ENCODE data around the gene ARID3B. TPM values are rescaled to one million over a fixed set of nuclear protein-coding genes. Genes with fewer than 3 reads are reported as not detected.

ARID3B gene
- total and polyA plus RNA-seq, 2 of the 13 experiments (the other 11 are each of a cell fraction or from before 2014, with no cell fraction given), result 5.3 to 12.8 TPM

GRCh38 chr15:74598126-74598842, 57.3 kb downstream of the ARID3B start (continued):
- TF ChIP-seq ZNF142 (CRISPR knock-in tag; IDR thresholded peaks at IDR 0.05) (no peak), ZNF777 (CRISPR knock-in tag; IDR thresholded peaks at IDR 0.05) (peak; percentile 77), ZNF230 (CRISPR knock-in tag; IDR thresholded peaks at IDR 0.05) (peak; percentile 46; the same call in 1 of the 2 replicates), WIZ (CRISPR knock-in tag; IDR thresholded peaks at IDR 0.05) (no peak), RNF2 (conservative IDR thresholded peaks at IDR 0.05; ENCODE audit: low read depth) (peak; percentile 56), ZNF576 (CRISPR knock-in tag; IDR thresholded peaks at IDR 0.05) (0 out of 2 replicates have a peak, but pooled peaks have one; percentile 69), GATA4 (IDR thresholded peaks at IDR 0.05; ENCODE audit: borderline replicate concordance, low read depth) (peak; percentile 71; the same call in 1 of the 2 replicates), HDAC6 (IDR thresholded peaks at IDR 0.05; ENCODE audit: low read depth, low read length) (no peak), EED (CRISPR knock-in tag; IDR thresholded peaks at IDR 0.05) (no peak), NFATC3 (CRISPR knock-in tag; IDR thresholded peaks at IDR 0.05) (no peak), ZHX2 (IDR thresholded peaks at IDR 0.05; ENCODE audit: low read depth) (no peak), ZHX2 (CRISPR knock-in tag; IDR thresholded peaks at IDR 0.05; ENCODE audit: borderline replicate concordance) (no peak), ETS1 (CRISPR knock-in tag; IDR thresholded peaks at IDR 0.05) (no peak)
- TF ChIP-seq, protein P1, sequence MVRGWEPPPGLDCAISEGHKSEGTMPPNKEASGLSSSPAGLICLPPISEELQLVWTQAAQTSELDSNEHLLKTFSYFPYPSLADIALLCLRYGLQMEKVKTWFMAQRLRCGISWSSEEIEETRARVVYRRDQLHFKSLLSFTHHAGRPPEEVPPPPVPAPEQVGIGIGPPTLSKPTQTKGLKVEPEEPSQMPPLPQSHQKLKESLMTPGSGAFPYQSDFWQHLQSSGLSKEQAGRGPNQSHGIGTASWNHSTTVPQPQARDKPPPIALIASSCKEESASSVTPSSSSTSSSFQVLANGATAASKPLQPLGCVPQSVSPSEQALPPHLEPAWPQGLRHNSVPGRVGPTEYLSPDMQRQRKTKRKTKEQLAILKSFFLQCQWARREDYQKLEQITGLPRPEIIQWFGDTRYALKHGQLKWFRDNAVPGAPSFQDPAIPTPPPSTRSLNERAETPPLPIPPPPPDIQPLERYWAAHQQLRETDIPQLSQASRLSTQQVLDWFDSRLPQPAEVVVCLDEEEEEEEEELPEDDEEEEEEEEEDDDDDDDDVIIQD (CRISPR knock-in tag; IDR thresholded peaks at IDR 0.05; ENCODE audit: low read depth), result peak; percentile 19; the same call in 1 of the 2 replicates

Data from HepG2 (cell line).